Lung (tissue), 12 donors: ENCODE measurements around the gene PRKCA. TPM values are rescaled to one million over a fixed set of nuclear protein-coding genes. Genes with fewer than 3 reads are reported as not detected.

ENCODE experiments used
- ATAC-seq: fragments of 200-7000 bp; cut with Tn5 transposase; one replicate; pipeline ENCODE4 v1.9.1; 2020; ENCODE audit warnings: moderate number of reproducible peaks; ENCODE audit not compliant: insufficient read depth, low FRiP score
- DNase-seq, 3 donors: peaks; one replicate each; pipeline ENCODE4 v3.0.0-alpha.2; 2013 to 2017
- H3K27ac ChIP-seq, 2 donors: one replicate each; pipeline ENCODE4 v1.5.1; 2013; ENCODE audit warnings: mild to moderate bottlenecking in 2 of 2, moderate library complexity in 2 of 2, control low read depth in 1 of 2, inconsistent platforms in 1 of 2, low read depth in 1 of 2, low read length in 1 of 2
- H3K27me3 ChIP-seq, 3 donors: one replicate each; pipeline ENCODE4 v1.5.1; 2013; ENCODE audit warnings: low read length in 2 of 3; ENCODE audit not compliant: control insufficient read depth in 3 of 3, insufficient read depth in 3 of 3
- H3K36me3 ChIP-seq, 4 donors: one replicate each; pipeline ENCODE4 v1.5.1; 2013; ENCODE audit warnings: low read length in 4 of 4, mild to moderate bottlenecking in 1 of 4, moderate library complexity in 1 of 4; ENCODE audit not compliant: control insufficient read depth in 4 of 4, insufficient read depth in 4 of 4
- H3K4me1 ChIP-seq, 5 donors: one replicate each; pipeline ENCODE4 v1.5.1; 2013; ENCODE audit warnings: low read length in 5 of 5, mild to moderate bottlenecking in 2 of 5, moderate library complexity in 1 of 5; ENCODE audit not compliant: control insufficient read depth in 5 of 5, insufficient read depth in 5 of 5
- H3K4me3 ChIP-seq: one replicate; pipeline ENCODE4 v1.5.1; 2013; ENCODE audit warnings: mild to moderate bottlenecking, control low read depth, moderate library complexity
- H3K9ac ChIP-seq, 2 donors: one replicate each; pipeline ENCODE4 v1.5.1; 2013; ENCODE audit warnings: low read length in 2 of 2, control low read depth in 1 of 2; ENCODE audit not compliant: insufficient read depth in 1 of 2
- H3K9me3 ChIP-seq, 4 donors: one replicate each; pipeline ENCODE4 v1.5.1; 2013; ENCODE audit warnings: low read length in 3 of 4, mild to moderate bottlenecking in 1 of 4, moderate library complexity in 1 of 4; ENCODE audit not compliant: control insufficient read depth in 4 of 4, insufficient read depth in 3 of 4
- CTCF ChIP-seq: IDR thresholded peaks from 2 replicates; pipeline ENCODE4 v1.5.1; 2012; ENCODE audit warnings: mild to moderate bottlenecking; ENCODE audit errors: control extremely low read depth, extremely low read depth
- WGBS, 2 donors: extraction: QIAGEN DNeasy Blood & Tissue Kit; methylation state at CpG; one replicate each; pipeline ENCODE4 v1.1.7; 2013; 5-methylcytosine and 5-hydroxymethylcytosine counted together
- polyA plus RNA-seq, 2 donors: library from polyadenylated mRNA; stranded (reverse); fragments of 200-250 nt; gene quantifications; one replicate each; pipeline ENCODE4 v1.2.1, GENCODE V29; 2013
- total RNA-seq, 2 donors: library from RNA; depleted of rRNA in 1 of 2; stranded (reverse); fragments of >200 nt in 1 of 2; gene quantifications; one replicate each; pipeline ENCODE4 v1.2.1, GENCODE V29; 2014 to 2021
- donor health status: control.
- donor health status: control.
- donor health status: Bipolar disorder and iron deficiency.
- donor health status: healthy.
- donor health status: DM: yes; HTN: yes; CAD: no.

Gene PRKCA
- total and polyA plus RNA-seq, 4 donors = 3.4 to 34.8 (median 13.8) TPM

GRCh38 chr17:66636111-66636510 is 333.7 kb downstream of the PRKCA start:
- no peak overlapping the region for H3K4me3 ChIP-seq
- no peak for DNase-seq
- H3K27me3 ChIP-seq = no peaks in the 10 kb centered on the region
- no peak for TF ChIP-seq CTCF
- no peaks in the 10 kb centered on the region for H3K36me3 ChIP-seq
- ATAC-seq = no peak
- no peaks in the 10 kb centered on the region for H3K9me3 ChIP-seq
- H3K27ac ChIP-seq = no peak overlapping the region
- H3K4me1 ChIP-seq = peaks cover 0 to 2% (median 0%) of the 10 kb centered on the region in 5 donors
- 76 to 81% methylated on average over 4 of the region's 4 CpGs for WGBS, 2 donors
- H3K9ac ChIP-seq = no peak overlapping the region

GRCh38 chr17:66637491-66637890 is 335.1 kb downstream of the PRKCA start:
- Histone ChIP-seq H3K27ac (no peak overlapping the region), H3K27me3 (no peaks in the 10 kb centered on the region), H3K9ac (no peak overlapping the region), H3K36me3 (no peaks in the 10 kb centered on the region), H3K9me3 (no peaks in the 10 kb centered on the region), H3K4me1 (peaks cover 0 to 2% (median 0%) of the 10 kb centered on the region in 5 donors), H3K4me3 (no peak overlapping the region)
- 92 to 94% methylated on average over 6 of the region's 6 CpGs for WGBS, 2 donors
- TF ChIP-seq CTCF = no peak
- ATAC-seq = no peak
- no peak for DNase-seq

GRCh38 chr17:66638707-66639479 is 336.5 kb downstream of the PRKCA start:
- H3K9ac ChIP-seq = no peak overlapping the region
- peaks cover 0 to 2% (median 0%) of the 10 kb centered on the region in 5 donors for H3K4me1 ChIP-seq
- H3K27me3 ChIP-seq = no peaks in the 10 kb centered on the region
- H3K4me3 ChIP-seq = no peak overlapping the region
- ATAC-seq (no peak), DNase-seq (no peak)
- no peak overlapping the region for H3K27ac ChIP-seq
- WGBS, 2 donors = 93 to 97% methylated on average over 9 of the region's 9 CpGs
- H3K9me3 ChIP-seq = no peaks in the 10 kb centered on the region
- TF ChIP-seq CTCF = no peak
- H3K36me3 ChIP-seq = no peaks in the 10 kb centered on the region
